Neutrophil (primary cell): ENCODE data around the gene ING2.

ENCODE experiments used
- H3K27ac ChIP-seq: fragments of 200-600 bp; sonication (generic); 2 replicates; pipeline ENCODE4 v1.5.1; 2016; ENCODE audit warnings: mild to moderate bottlenecking, moderate library complexity
- H3K27me3 ChIP-seq: fragments of 200-600 bp; sonication (generic); 2 replicates; pipeline ENCODE4 v1.6.0; 2016; ENCODE audit warnings: mild to moderate bottlenecking
- H3K36me3 ChIP-seq: fragments of 200-600 bp; sonication (generic); 2 replicates; pipeline ENCODE4 v1.5.1; 2017
- H3K4me1 ChIP-seq, 2 experiments: fragments of 200-600 bp in 1 of 2; sonication (generic) in 1 of 2; 1 replicate in 1 of 2; 2 replicates in 1 of 2; pipeline versions ENCODE4 v1.5.1 to v1.6.1; 2013 to 2016; ENCODE audit warnings: low read depth in 1 of 2, low read length in 1 of 2, mild to moderate bottlenecking in 1 of 2, moderate library complexity in 1 of 2; ENCODE audit not compliant: control insufficient read depth in 1 of 2, insufficient read depth in 1 of 2
- H3K4me3 ChIP-seq, 2 experiments: fragments of 200-600 bp in 1 of 2; sonication (generic) in 1 of 2; 1 replicate in 1 of 2; 2 replicates in 1 of 2; pipeline ENCODE4 v1.5.1; 2013 to 2016; ENCODE audit warnings: low read depth in 1 of 2, low read length in 1 of 2, mild to moderate bottlenecking in 1 of 2, moderate library complexity in 1 of 2
- H3K9me3 ChIP-seq: fragments of 200-600 bp; sonication (generic); 2 replicates; pipeline ENCODE4 v1.5.1; 2016
- CTCF ChIP-seq: fragments of 200-600 bp; sonication (generic); IDR thresholded peaks from 2 replicates; pipeline ENCODE4 v1.5.1; 2016; ENCODE audit warnings: antibody characterized with exemption

Gene ING2

GRCh38 chr4:183468210-183469095 lies 36.4 kb upstream of the ING2 start:
- Histone ChIP-seq H3K27me3 (no peaks in the 10 kb centered on the region), H3K9me3 (no peaks in the 10 kb centered on the region), H3K36me3 (no peaks in the 10 kb centered on the region), H3K4me1 (peaks cover 6 to 8% of the 10 kb centered on the region in 2 experiments), H3K27ac (no peak overlapping the region), H3K4me3 (no peak overlapping the region)
- TF ChIP-seq CTCF = no peak

GRCh38 chr4:183469285-183469684 lies 35.6 kb upstream of the ING2 start:
- H3K27ac ChIP-seq = no peak overlapping the region
- H3K36me3 ChIP-seq = no peaks in the 10 kb centered on the region
- H3K27me3 ChIP-seq = no peaks in the 10 kb centered on the region
- TF ChIP-seq CTCF = no peak
- H3K9me3 ChIP-seq = no peaks in the 10 kb centered on the region
- peaks cover 6 to 8% of the 10 kb centered on the region in 2 experiments for H3K4me1 ChIP-seq
- no peak overlapping the region for H3K4me3 ChIP-seq

- no peaks in the 10 kb centered on the region for H3K9me3 ChIP-seq
- H3K36me3 ChIP-seq = no peaks in the 10 kb centered on the region
- no peak overlapping the region for H3K4me3 ChIP-seq
- H3K27me3 ChIP-seq = no peaks in the 10 kb centered on the region
- no peak for TF ChIP-seq CTCF
- H3K4me1 ChIP-seq = peaks cover 6 to 8% of the 10 kb centered on the region in 2 experiments
- no peak overlapping the region for H3K27ac ChIP-seq
Observed at GRCh38 chr4:183469936-183470335, 34.9 kb upstream of the ING2 start.

- TF ChIP-seq CTCF = no peak
- H3K36me3 ChIP-seq = no peaks in the 10 kb centered on the region
- H3K9me3 ChIP-seq = no peaks in the 10 kb centered on the region
- no peaks in the 10 kb centered on the region for H3K27me3 ChIP-seq
- H3K4me1 ChIP-seq = peaks cover 6 to 8% of the 10 kb centered on the region in 2 experiments
- no peak overlapping the region for H3K27ac ChIP-seq
- no peak overlapping the region for H3K4me3 ChIP-seq
Observed at GRCh38 chr4:183470821-183471220, 34.0 kb upstream of the ING2 start.

- H3K4me1 ChIP-seq = peaks cover 6 to 8% of the 10 kb centered on the region in 2 experiments
- no peaks in the 10 kb centered on the region for H3K36me3 ChIP-seq
- H3K4me3 ChIP-seq = peak overlapping the region in 1 of 2 experiments; percentile 15
- H3K9me3 ChIP-seq = no peaks in the 10 kb centered on the region
- TF ChIP-seq CTCF = peak; percentile 77
- no peaks in the 10 kb centered on the region for H3K27me3 ChIP-seq
- peak overlapping the region; percentile 36 for H3K27ac ChIP-seq
Observed at GRCh38 chr4:183471946-183472708, 32.7 kb upstream of the ING2 start.
